ENCODE measurements around the gene MYO1H. TPM values are rescaled to one million over a fixed set of nuclear protein-coding genes. Genes with fewer than 3 reads are reported as not detected.

MYO1H gene
- total and polyA plus RNA-seq, 2 of the 13 experiments (the other 11 are each of a cell fraction or from before 2014, with no cell fraction given): not detected

DNA sequence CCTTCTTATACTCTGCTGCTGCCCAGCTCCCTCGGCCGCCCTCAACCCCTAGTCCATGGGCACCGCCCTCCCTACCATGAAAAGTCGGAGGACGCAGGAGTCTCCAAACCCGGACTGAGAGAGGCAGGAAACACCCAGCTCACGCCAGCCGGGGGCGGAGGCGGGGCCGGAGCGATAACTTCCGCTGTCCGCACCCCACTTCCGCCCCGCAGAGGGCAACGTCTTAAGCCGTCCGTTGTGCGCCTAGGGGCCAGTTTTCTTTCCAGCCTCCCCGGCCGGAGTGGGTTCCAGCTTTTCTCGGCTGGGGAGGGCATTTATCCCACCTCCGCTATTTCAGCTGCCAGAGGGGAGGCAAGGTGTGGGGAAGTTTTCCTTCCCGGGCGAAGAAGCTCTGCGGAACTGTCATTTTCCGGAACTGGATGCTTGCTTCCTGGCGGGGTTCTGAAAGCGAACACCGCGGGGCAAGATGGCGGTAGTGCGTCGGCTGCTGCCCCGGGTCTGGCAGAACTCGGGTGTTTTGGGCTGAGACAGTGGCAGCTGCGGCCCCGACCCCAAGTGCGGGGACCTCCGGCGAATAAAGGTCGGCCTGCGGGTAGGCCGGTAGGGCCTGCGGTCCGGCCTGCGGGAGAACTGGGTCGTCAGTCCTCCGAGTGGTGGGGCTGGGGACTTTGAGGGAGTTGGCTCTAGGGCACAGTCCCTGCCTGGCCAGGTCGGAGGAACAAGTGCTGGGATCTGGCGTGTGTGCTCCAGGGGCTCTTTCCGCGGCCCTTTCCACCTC, 129.7 kb downstream of the MYO1H start, which contains the start of the genes KCTD10 and UBE3B (continued):
- TF ChIP-seq SP140L (CRISPR knock-in tag; IDR thresholded peaks at IDR 0.05; ENCODE audit: borderline replicate concordance): no peak
- TF ChIP-seq ZNF143 (CRISPR knock-in tag; IDR thresholded peaks at IDR 0.05): peak; percentile 60; the same call in 1 of the 2 replicates
- 0 out of 2 replicates have a peak, but pooled peaks have one; percentile 23 for TF ChIP-seq ZNF740 (CRISPR knock-in tag; IDR thresholded peaks at IDR 0.05)
- no peak for TF ChIP-seq RBAK (CRISPR knock-in tag; IDR thresholded peaks at IDR 0.05)
- TF ChIP-seq, protein P1, sequence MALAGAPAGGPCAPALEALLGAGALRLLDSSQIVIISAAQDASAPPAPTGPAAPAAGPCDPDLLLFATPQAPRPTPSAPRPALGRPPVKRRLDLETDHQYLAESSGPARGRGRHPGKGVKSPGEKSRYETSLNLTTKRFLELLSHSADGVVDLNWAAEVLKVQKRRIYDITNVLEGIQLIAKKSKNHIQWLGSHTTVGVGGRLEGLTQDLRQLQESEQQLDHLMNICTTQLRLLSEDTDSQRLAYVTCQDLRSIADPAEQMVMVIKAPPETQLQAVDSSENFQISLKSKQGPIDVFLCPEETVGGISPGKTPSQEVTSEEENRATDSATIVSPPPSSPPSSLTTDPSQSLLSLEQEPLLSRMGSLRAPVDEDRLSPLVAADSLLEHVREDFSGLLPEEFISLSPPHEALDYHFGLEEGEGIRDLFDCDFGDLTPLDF (CRISPR knock-in tag; IDR thresholded peaks at IDR 0.05): peak; percentile 73; the same call in 1 of the 2 replicates
- no peak for TF ChIP-seq ZEB1 (IDR thresholded peaks at IDR 0.05; ENCODE audit: insufficient replicate concordance, low read depth)
- TF ChIP-seq ZNF414 (CRISPR knock-in tag; IDR thresholded peaks at IDR 0.05): peak; percentile 55; the same call in 1 of the 2 replicates
- TF ChIP-seq PHF20 (CRISPR knock-in tag; IDR thresholded peaks at IDR 0.05): peak; percentile 98
- no peak for TF ChIP-seq CC2D1A (CRISPR knock-in tag; IDR thresholded peaks at IDR 0.05)
- 0 out of 4 replicates have a peak, but pooled peaks of 1 of the 2 experiments have one; percentile 20 for TF ChIP-seq ATF4 (CRISPR knock-in tag; IDR thresholded peaks at IDR 0.05)
- no peak for TF ChIP-seq TOE1 (CRISPR knock-in tag; IDR thresholded peaks at IDR 0.05)
- no peak for TF ChIP-seq MZF1 (CRISPR knock-in tag; IDR thresholded peaks at IDR 0.05; ENCODE audit: borderline replicate concordance)
- TF ChIP-seq ZSCAN20 (CRISPR knock-in tag; IDR thresholded peaks at IDR 0.05; ENCODE audit: borderline replicate concordance): 0 out of 2 replicates have a peak, but pooled peaks have one; percentile 43
- TF ChIP-seq GMEB2 (CRISPR knock-in tag; IDR thresholded peaks at IDR 0.05; ENCODE audit: low read depth): no peak
- no peak for TF ChIP-seq CEBPG (CRISPR knock-in tag; IDR thresholded peaks at IDR 0.05)
- peak; percentile 12; the same call in 1 of the 2 replicates for TF ChIP-seq RXRB (CRISPR knock-in tag; IDR thresholded peaks at IDR 0.05; ENCODE audit: borderline replicate concordance)
- no peak for TF ChIP-seq SOX6 (IDR thresholded peaks at IDR 0.05)
- TF ChIP-seq SOX6 (CRISPR knock-in tag; IDR thresholded peaks at IDR 0.05): peak; percentile 67
- TF ChIP-seq, protein P2, sequence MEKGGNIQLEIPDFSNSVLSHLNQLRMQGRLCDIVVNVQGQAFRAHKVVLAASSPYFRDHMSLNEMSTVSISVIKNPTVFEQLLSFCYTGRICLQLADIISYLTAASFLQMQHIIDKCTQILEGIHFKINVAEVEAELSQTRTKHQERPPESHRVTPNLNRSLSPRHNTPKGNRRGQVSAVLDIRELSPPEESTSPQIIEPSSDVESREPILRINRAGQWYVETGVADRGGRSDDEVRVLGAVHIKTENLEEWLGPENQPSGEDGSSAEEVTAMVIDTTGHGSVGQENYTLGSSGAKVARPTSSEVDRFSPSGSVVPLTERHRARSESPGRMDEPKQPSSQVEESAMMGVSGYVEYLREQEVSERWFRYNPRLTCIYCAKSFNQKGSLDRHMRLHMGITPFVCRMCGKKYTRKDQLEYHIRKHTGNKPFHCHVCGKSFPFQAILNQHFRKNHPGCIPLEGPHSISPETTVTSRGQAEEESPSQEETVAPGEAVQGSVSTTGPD (CRISPR knock-in tag; IDR thresholded peaks at IDR 0.05): peak; percentile 63; the same call in 1 of the 2 replicates
- peak; percentile 87 for TF ChIP-seq NFRKB (IDR thresholded peaks at IDR 0.05)
- no peak; the same call in 1 of the 2 replicates for TF ChIP-seq TRAFD1 (CRISPR knock-in tag; IDR thresholded peaks at IDR 0.05; ENCODE audit: borderline replicate concordance)
- peak; percentile 84 for TF ChIP-seq ZC3H13 (CRISPR knock-in tag; IDR thresholded peaks at IDR 0.05)

Measured in HepG2 (cell line).